SH-SY5Y (cell line): Measurements from ENCODE around the gene CORIN.

Source experiments
- GATA2 ChIP-seq: IDR thresholded peaks from 2 replicates; pipeline ENCODE4 v1.6.1; 2011; ENCODE audit warnings: mild to moderate bottlenecking, low read depth, low read length
- GATA3 ChIP-seq: IDR thresholded peaks from 2 replicates; pipeline ENCODE4 v1.6.1; 2011; ENCODE audit warnings: low read depth, mild to moderate bottlenecking, low read length, moderate library complexity

DNA sequence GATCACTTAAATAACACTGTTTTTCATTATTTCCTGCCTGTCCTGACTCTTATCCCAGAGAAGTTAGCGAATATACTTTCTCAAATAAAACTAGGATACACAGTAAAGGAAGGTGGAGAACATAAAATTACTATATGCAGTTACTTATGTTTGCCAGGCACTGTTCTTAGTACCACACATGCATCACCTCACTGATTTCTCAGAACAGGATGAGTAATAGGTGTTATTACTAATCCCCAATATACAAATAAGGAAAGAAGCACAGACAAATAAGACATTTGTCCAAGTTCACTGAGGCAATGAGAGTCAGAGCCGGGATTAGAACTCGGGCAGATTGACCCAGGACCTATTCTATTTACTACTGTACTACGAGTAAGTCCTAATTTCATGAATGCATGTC lies 91.7 kb downstream of the CORIN start:
- no peak for TF ChIP-seq GATA3
- TF ChIP-seq GATA2, result no peak
